Heart left ventricle (tissue), 13 donors: ENCODE data around the gene OTUD4.

Source experiments
- CTCF ChIP-seq, 12 donors: fragments of 200-600 bp; sonication (generic) in 4 of 12; IDR thresholded peaks; one replicate each; pipeline versions ENCODE4 v1.5.0 to v1.8.0; 2018 to 2022; ENCODE audit warnings: antibody characterized with exemption in 12 of 12, mild to moderate bottlenecking in 5 of 12
- POLR2A ChIP-seq, 2 donors: fragments of 450-650 bp; IDR thresholded peaks; one replicate each; pipeline ENCODE4 v1.6.1; 2017; ENCODE audit warnings: antibody characterized with exemption in 2 of 2, mild to moderate bottlenecking in 2 of 2, moderate library complexity in 2 of 2
- donor health status: ischemic (EF 13 %, LVEDD 7.1; RV severe dilation, severe dysfunction).
- donor health status: DM: no; HTN: yes; CAD: no.
- donor health status: DM: no; HTN: no; CAD: no.
- donor health status: ischemic (EF 25% LVEDD 6.9; RV normal size, moderate dysfunction).
- donor health status: ischemic (EF 25% LVEDD 5.7; RV mildly dilated, moderate dysfunction).
- donor health status: ischemic (EF 35%, LVEDD 5.7; RV mildly dilated, moderate dysfunction).
- donor health status: nonischemic (EF 11% LVEDD 7.7; RV severe dilation, severe dysfunction).
- donor health status: DM: yes; HTN: yes; CAD: no.
- donor health status: PGD.
- donor health status: ischemic (EF 29% LVEDD 5.4; RV normal size, mild dysfunction).
- donor health status: nonischemic (EF 23%, LVEDD 6.1; RV moderate dilation, normal function).

DNA sequence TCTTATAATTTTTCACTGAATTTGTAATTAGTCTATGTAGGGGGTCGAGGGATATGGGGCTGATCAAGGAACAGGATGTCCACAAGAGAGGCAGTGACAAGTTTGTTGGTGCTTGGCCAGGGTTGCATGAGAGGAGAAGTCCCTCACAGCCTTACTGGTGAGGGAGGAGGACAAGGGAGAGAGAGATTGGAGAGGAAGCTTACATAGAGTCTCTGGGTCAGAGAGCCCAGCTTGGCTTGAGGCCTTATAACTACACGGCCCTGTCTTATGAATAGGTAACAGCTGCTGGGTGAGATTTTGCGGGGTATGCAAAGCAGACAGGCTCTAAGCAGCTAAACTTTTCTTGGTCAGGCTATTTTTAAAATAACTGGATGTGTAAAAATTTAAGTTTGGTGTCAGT, 37.9 kb upstream of the OTUD4 start:
- TF ChIP-seq CTCF (IDR thresholded peaks at IDR 0.05): no peak
- TF ChIP-seq POLR2A (IDR thresholded peaks at IDR 0.05): no peak
